HepG2 (cell line): ENCODE results near the gene NKX1-2. TPM values are rescaled to one million over a fixed set of nuclear protein-coding genes. Genes with fewer than 3 reads are reported as not detected.

Experiments
- ATAC-seq: fragments of 200-7000 bp; cut with Tn5 transposase; 3 replicates; pipeline ENCODE4 v1.9.1; 2020; ENCODE audit warnings: mild to moderate bottlenecking, moderate library complexity
- BruUV-seq: library from RNA; stranded (reverse); fragments of 400-500 nt; replicated peaks from 2 replicates; lab custom pipeline; 2021; lab: Mats Ljungman, UMichigan
- CTCF ChIA-PET: fragments of 300-600 bp; formaldehyde crosslinking; extraction: SDS; loops from one replicate; lab custom pipeline; 2021; ENCODE audit warnings: low total read pairs, inconsistent platforms, low intra/inter-chr PET ratio; lab: Yijun Ruan, JAX
- POLR2A ChIA-PET: fragments of 350-600 bp; sonication (Branson Sonifier 250); formaldehyde crosslinking; loops from one replicate; lab custom pipeline; 2020; ENCODE audit warnings: antibody characterized with exemption, inconsistent platforms; lab: Yijun Ruan, JAX
- DNase-seq: peaks from one replicate; pipeline ENCODE4 v3.0.0-alpha.2; 2015; ENCODE audit warnings: low spot score
- FAIRE-seq: peaks from 3 replicates; lab custom pipeline; 2011; peaks lifted over from hg19 to GRCh38; lab: Jason Lieb, UNC
- H2AFZ ChIP-seq: one replicate; pipeline ENCODE4 v1.6.1; 2011; ENCODE audit warnings: low read length, inconsistent platforms
- H3K27ac ChIP-seq: fragments of 300-600 bp; 3 replicates; pipeline ENCODE4 v1.8.0; 2011; ENCODE audit warnings: mixed run types, mild to moderate bottlenecking, mixed read lengths, low read length, inconsistent platforms; ENCODE audit not compliant: insufficient read depth; ENCODE audit errors: extremely low read length
- H3K27me3 ChIP-seq, 2 experiments: fragments of 200-600 bp in 1 of 2; 2 replicates in 1 of 2; 3 replicates in 1 of 2; pipeline versions ENCODE4 v1.6.0 to v1.8.0; 2011; ENCODE audit warnings: low read length in 2 of 2, mild to moderate bottlenecking in 2 of 2, moderate library complexity in 2 of 2, inconsistent platforms in 1 of 2; ENCODE audit not compliant: insufficient read depth in 2 of 2, control insufficient read depth in 1 of 2
- H3K36me3 ChIP-seq, 2 experiments: fragments of 200-600 bp in 1 of 2; replicated peaks in 1 of 2; 2 replicates in 1 of 2; 3 replicates in 1 of 2; pipeline versions ENCODE4 v1.5.1 to v1.8.0; 2011; ENCODE audit warnings: low read length in 2 of 2, inconsistent platforms in 1 of 2; ENCODE audit not compliant: insufficient read depth in 2 of 2, control insufficient read depth in 1 of 2
- H3K4me1 ChIP-seq: 2 replicates; pipeline ENCODE4 v1.5.1; 2012; ENCODE audit warnings: low read length, inconsistent platforms; ENCODE audit not compliant: insufficient read depth
- H3K4me2 ChIP-seq: 2 replicates; pipeline ENCODE4 v1.6.0; 2011; ENCODE audit warnings: low read depth, low read length, inconsistent platforms
- H3K4me3 ChIP-seq, 3 experiments: fragments of 200-600 bp in 1 of 3; sonication (generic), shearing (Covaris generic) in 1 of 3; replicated peaks in 1 of 3; 2 replicates each; pipeline ENCODE4 v1.5.1; 2011 to 2016; ENCODE audit warnings: low read length in 3 of 3, inconsistent platforms in 2 of 3, low read depth in 2 of 3, mild to moderate bottlenecking in 2 of 3, control low read depth in 1 of 3, mixed read lengths in 1 of 3; ENCODE audit not compliant: insufficient read depth in 1 of 3
- H3K79me2 ChIP-seq: one replicate; pipeline ENCODE4 v1.6.1; 2011; ENCODE audit warnings: low read length, inconsistent platforms; ENCODE audit not compliant: insufficient read depth
- H3K9ac ChIP-seq: 2 replicates; pipeline ENCODE4 v1.6.0; 2011; ENCODE audit warnings: mild to moderate bottlenecking, low read depth, low read length, inconsistent platforms; ENCODE audit not compliant: insufficient read depth
- H3K9me3 ChIP-seq: 2 replicates; pipeline ENCODE4 v1.5.1; 2012; ENCODE audit warnings: mild to moderate bottlenecking, low read length
- H4K20me1 ChIP-seq: 2 replicates; pipeline ENCODE4 v1.6.0; 2011; ENCODE audit warnings: inconsistent platforms, mild to moderate bottlenecking, low read length, moderate library complexity; ENCODE audit not compliant: insufficient read depth
- CEBPB ChIP-seq: IDR thresholded peaks from 2 replicates; pipeline ENCODE4 v1.6.1; 2011; ENCODE audit warnings: low read depth, low read length, improper control_type of control experiment, borderline replicate concordance
- MAFF ChIP-seq: IDR thresholded peaks from 2 replicates; pipeline ENCODE4 v1.6.1; 2011; ENCODE audit warnings: low read depth, low read length, improper control_type of control experiment
- MAFK ChIP-seq, 2 experiments: IDR thresholded peaks in 1 of 2; conservative IDR thresholded peaks in 1 of 2; 2 replicates each; pipeline ENCODE4 v1.6.1; 2011; ENCODE audit warnings: improper control_type of control experiment in 2 of 2, low read length in 2 of 2
- NAIF1 ChIP-seq: sonication (generic); formaldehyde crosslinking; IDR thresholded peaks from 2 replicates; pipeline ENCODE4 v1.5.0; 2020; ENCODE audit warnings: mild to moderate bottlenecking, missing genetic modification reagents, borderline replicate concordance
- RAD21 ChIP-seq: fragments of 450-650 bp; formaldehyde crosslinking; IDR thresholded peaks from 2 replicates; pipeline ENCODE4 v1.5.0; 2020; ENCODE audit warnings: mild to moderate bottlenecking
- ZFP1 ChIP-seq: IDR thresholded peaks from 2 replicates; pipeline ENCODE4 v1.6.1; 2016
- ZNF101 ChIP-seq: sonication (generic); formaldehyde crosslinking; IDR thresholded peaks from 2 replicates; pipeline ENCODE4 v1.4.0; 2020; ENCODE audit warnings: mild to moderate bottlenecking, low read depth, missing genetic modification reagents, borderline replicate concordance
- WGBS: methylation state at CpG from one replicate; pipeline ENCODE4 v1.1.6; 2017; ENCODE audit warnings: low lambda C conversion rate; 5-methylcytosine and 5-hydroxymethylcytosine counted together
- in situ Hi-C: cut with HindIII; loops from 2 replicates; pipeline ENCODE4 v1.10.0; 2017; ENCODE audit warnings: low pct_unique_long_range_greater_than_20kb; ENCODE audit not compliant: extremely low pct_ligation_motif_present
- intact Hi-C: fragments of 100-400 bp; cut with micrococcal nuclease; formaldehyde crosslinking; loops from one replicate; pipeline ENCODE4 v1.10.0; 2022; ENCODE audit not compliant: unreplicated experiment
- polyA plus RNA-seq, 8 experiments: library from polyadenylated mRNA; depleted of rRNA in 3 of 8; stranded (reverse) in 7 of 8; unstranded in 1 of 8; fragments of >200 nt; fragmentation: Illumina TruSeq in 4 of 8; extraction: Trizol in 4 of 8; gene quantifications; 2 replicates each; pipeline versions ENCODE4 v1.2.1 to v1.2.3, GENCODE V29; 2011 to 2016; ENCODE audit warnings: low read depth in 4 of 8, missing spikeins in 1 of 8, mixed read lengths in 1 of 8; ENCODE audit not compliant: insufficient read depth in 1 of 8
- total RNA-seq, 5 experiments: library from RNA; depleted of rRNA; stranded (reverse); fragments of >200 nt; fragmentation: Illumina TruSeq; extraction: Trizol; gene quantifications; 2 replicates each; pipeline ENCODE4 v1.2.3, GENCODE V29; 2016; ENCODE audit warnings: low read depth in 1 of 5
- TF ChIP-seq, protein P1 (sequence below): sonication (generic); formaldehyde crosslinking; IDR thresholded peaks from 2 replicates; pipeline ENCODE4 v1.4.0; 2020; ENCODE audit warnings: mild to moderate bottlenecking, missing genetic modification reagents
- TF ChIP-seq, protein P2 (sequence below): sonication (generic); formaldehyde crosslinking; IDR thresholded peaks from 2 replicates; pipeline ENCODE4 v1.5.0; 2020; ENCODE audit warnings: missing genetic modification reagents, mild to moderate bottlenecking, borderline replicate concordance

Gene NKX1-2
- total and polyA plus RNA-seq, 2 of the 13 experiments (the other 11 are each of a cell fraction or from before 2014, with no cell fraction given), result not detected

DNA sequence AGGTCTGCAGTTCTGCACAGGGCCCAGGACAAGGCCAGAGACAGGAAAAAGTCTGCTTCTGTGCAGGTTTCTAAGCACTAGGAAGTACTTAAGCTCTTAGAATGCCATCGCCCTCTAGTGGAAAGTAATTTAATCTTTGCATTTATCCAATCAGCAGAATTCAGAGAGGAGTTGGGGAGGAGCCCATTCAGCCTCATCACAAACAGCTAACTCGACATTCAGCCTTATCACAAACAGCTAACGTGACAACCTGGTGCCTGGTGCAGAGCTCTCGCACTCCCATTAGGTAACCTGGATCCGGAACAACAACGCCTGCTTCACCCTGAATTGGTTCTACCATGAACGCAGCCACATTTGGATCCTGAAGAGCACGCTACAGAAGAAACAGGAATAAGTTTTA, 46.3 kb downstream of the NKX1-2 start (continued):
- TF ChIP-seq, protein P1, sequence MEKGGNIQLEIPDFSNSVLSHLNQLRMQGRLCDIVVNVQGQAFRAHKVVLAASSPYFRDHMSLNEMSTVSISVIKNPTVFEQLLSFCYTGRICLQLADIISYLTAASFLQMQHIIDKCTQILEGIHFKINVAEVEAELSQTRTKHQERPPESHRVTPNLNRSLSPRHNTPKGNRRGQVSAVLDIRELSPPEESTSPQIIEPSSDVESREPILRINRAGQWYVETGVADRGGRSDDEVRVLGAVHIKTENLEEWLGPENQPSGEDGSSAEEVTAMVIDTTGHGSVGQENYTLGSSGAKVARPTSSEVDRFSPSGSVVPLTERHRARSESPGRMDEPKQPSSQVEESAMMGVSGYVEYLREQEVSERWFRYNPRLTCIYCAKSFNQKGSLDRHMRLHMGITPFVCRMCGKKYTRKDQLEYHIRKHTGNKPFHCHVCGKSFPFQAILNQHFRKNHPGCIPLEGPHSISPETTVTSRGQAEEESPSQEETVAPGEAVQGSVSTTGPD (CRISPR knock-in tag), result no peak
- TF ChIP-seq MAFK (conservative IDR thresholded peaks at IDR 0.05 in 1 of 2, IDR thresholded peaks at IDR 0.05 in 1 of 2; ENCODE audit: low read length in 2 of 2) (peak; percentile 54 to 64), ZFP1 (CRISPR knock-in tag) (no peak), ZNF101 (no peak), RAD21 (CRISPR knock-in tag) (peak; percentile 39; the same call in 1 of the 2 replicates)
- TF ChIP-seq, protein P2, sequence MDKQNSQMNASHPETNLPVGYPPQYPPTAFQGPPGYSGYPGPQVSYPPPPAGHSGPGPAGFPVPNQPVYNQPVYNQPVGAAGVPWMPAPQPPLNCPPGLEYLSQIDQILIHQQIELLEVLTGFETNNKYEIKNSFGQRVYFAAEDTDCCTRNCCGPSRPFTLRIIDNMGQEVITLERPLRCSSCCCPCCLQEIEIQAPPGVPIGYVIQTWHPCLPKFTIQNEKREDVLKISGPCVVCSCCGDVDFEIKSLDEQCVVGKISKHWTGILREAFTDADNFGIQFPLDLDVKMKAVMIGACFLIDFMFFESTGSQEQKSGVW (CRISPR knock-in tag), result no peak
- TF ChIP-seq, all 625 proteins: peak for 10

DNA sequence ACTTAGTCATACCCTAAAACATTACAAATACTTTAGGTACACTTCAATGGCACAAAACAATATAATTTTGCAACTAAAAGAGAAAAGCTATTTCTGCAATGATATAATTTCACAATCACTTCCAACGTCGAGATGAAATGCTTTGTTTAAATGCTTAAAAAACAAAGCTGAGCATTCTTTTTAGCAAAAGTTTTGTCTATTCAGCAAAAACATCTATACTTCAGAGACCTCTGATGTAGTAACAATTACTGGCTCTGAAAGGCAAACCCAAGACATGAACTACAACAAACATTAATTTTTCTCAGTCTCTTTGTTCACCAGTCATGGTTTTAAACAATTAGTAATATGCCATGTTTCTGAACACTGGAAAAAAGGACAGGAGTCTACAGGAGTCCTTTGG, 47.6 kb downstream of the NKX1-2 start:
- 95% methylated on average over 2 of the region's 2 CpGs for WGBS
- Histone ChIP-seq H3K36me3 (peaks cover 11 to 67% of the 10 kb centered on the region in 2 experiments), H3K4me2 (no peak overlapping the region), H3K9me3 (no peaks in the 10 kb centered on the region), H3K79me2 (no peaks in the 10 kb centered on the region), H3K27me3 (no peaks in the 10 kb centered on the region), H3K9ac (no peak overlapping the region), H4K20me1 (no peaks in the 10 kb centered on the region), H3K4me1 (no peaks in the 10 kb centered on the region), H2AFZ (no peak overlapping the region), H3K4me3 (no peak overlapping the region), H3K27ac (no peak overlapping the region)
- no peak for FAIRE-seq
- ChIA-PET CTCF (no interaction called here), POLR2A (no interaction called here)
- TF ChIP-seq CEBPB, result 0 out of 2 replicates have a peak, but pooled peaks have one; percentile 6
- no peak for TF ChIP-seq NAIF1 (CRISPR knock-in tag)
- TF ChIP-seq MAFK (conservative IDR thresholded peaks at IDR 0.05 in 1 of 2, IDR thresholded peaks at IDR 0.05 in 1 of 2; ENCODE audit: low read length in 2 of 2), result peak; percentile 93 to 97
- peak; percentile 96 for TF ChIP-seq MAFF
- DNase-seq, result no peak
- intact Hi-C loops, result no loop called here
- in situ Hi-C loops, result no loop called here
- ATAC-seq, result no peak
- no TSS peak for BruUV-seq
